CD4-positive, alpha-beta T cell treated with Interleukin-1 beta for 1 hour (primary cell): ENCODE data around the gene FYN.

Experiments used
- DNase-seq, 2 donors: peaks; one replicate each; pipeline ENCODE4 v3.0.0-alpha.2; 2020 to 2022

The FYN gene

GRCh38 chr6:111676383-111676782 lies 196.9 kb downstream of the FYN start:
- no peak for DNase-seq

GRCh38 chr6:111674883-111675282 lies 198.4 kb downstream of the FYN start:
- no peak for DNase-seq

GRCh38 chr6:111674413-111674812 lies 198.8 kb downstream of the FYN start:
- no peak for DNase-seq

- DNase-seq: no peak
These were observed 199.3 kb downstream of the FYN start for GRCh38 chr6:111673937-111674336.

- no peak for DNase-seq
These were observed 199.7 kb downstream of the FYN start for GRCh38 chr6:111673532-111673931.

- DNase-seq: no peak
These were observed 200.3 kb downstream of the FYN start for GRCh38 chr6:111672761-111673450.

- no peak for DNase-seq
These were observed 203.9 kb downstream of the FYN start for GRCh38 chr6:111669326-111669725.

- DNase-seq: no peak
These were observed 204.8 kb downstream of the FYN start for GRCh38 chr6:111668410-111668809.

- no peak for DNase-seq
These were observed 205.3 kb downstream of the FYN start for GRCh38 chr6:111667931-111668330.

GRCh38 chr6:111666847-111667246 lies 206.4 kb downstream of the FYN start:
- DNase-seq: no peak

- no peak for DNase-seq
These were observed 208.7 kb downstream of the FYN start for GRCh38 chr6:111664565-111665030.

- no peak for DNase-seq
These were observed 209.3 kb downstream of the FYN start for GRCh38 chr6:111663692-111664564.

- no peak for DNase-seq
These were observed 210.3 kb downstream of the FYN start for GRCh38 chr6:111662794-111663593.

GRCh38 chr6:111662072-111662793 lies 211.0 kb downstream of the FYN start:
- DNase-seq: no peak

GRCh38 chr6:111661541-111662061 lies 211.7 kb downstream of the FYN start:
- DNase-seq: no peak

GRCh38 chr6:111660531-111660930 lies 212.7 kb downstream of the FYN start:
- DNase-seq: no peak

GRCh38 chr6:111658462-111659154 lies 214.6 kb downstream of the FYN start:
- no peak for DNase-seq

GRCh38 chr6:111657146-111657545 lies 216.1 kb downstream of the FYN start:
- no peak for DNase-seq

GRCh38 chr6:111653979-111654378 lies 219.3 kb downstream of the FYN start:
- no peak for DNase-seq

- no peak for DNase-seq
These were observed 219.8 kb downstream of the FYN start for GRCh38 chr6:111653434-111653833.

- no peak for DNase-seq
These were observed 221.1 kb downstream of the FYN start for GRCh38 chr6:111652156-111652555.
